ENCODE results near the gene LRP1B.

Gene LRP1B

DNA sequence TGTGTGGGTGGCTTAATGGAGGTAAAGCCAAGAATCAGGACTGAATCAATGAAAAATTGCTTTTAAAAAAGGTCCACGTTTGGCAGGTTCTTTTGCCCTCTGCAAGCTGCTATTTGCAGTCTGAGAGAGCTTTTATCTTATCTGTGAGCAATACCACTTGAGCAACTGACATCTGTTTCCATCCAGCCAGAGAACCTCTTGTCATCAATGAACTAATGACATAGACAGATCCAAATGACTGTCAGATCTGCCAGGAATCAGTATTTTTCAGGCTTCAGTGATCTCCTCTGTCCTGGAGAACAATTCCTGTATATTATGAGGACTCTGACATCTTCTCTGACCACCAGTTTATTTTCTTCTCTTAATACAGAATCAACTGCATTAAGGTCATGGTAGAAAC is 608.1 kb downstream of the LRP1B start:
- TF ChIP-seq, protein P1, sequence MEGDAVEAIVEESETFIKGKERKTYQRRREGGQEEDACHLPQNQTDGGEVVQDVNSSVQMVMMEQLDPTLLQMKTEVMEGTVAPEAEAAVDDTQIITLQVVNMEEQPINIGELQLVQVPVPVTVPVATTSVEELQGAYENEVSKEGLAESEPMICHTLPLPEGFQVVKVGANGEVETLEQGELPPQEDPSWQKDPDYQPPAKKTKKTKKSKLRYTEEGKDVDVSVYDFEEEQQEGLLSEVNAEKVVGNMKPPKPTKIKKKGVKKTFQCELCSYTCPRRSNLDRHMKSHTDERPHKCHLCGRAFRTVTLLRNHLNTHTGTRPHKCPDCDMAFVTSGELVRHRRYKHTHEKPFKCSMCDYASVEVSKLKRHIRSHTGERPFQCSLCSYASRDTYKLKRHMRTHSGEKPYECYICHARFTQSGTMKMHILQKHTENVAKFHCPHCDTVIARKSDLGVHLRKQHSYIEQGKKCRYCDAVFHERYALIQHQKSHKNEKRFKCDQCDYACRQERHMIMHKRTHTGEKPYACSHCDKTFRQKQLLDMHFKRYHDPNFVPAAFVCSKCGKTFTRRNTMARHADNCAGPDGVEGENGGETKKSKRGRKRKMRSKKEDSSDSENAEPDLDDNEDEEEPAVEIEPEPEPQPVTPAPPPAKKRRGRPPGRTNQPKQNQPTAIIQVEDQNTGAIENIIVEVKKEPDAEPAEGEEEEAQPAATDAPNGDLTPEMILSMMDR (conservative IDR thresholded peaks at IDR 0.05; ENCODE audit: low read depth, low read length) = no peak
- H3K4me3 ChIP-seq (ENCODE audit: low read length) = no peak overlapping the region

DNA sequence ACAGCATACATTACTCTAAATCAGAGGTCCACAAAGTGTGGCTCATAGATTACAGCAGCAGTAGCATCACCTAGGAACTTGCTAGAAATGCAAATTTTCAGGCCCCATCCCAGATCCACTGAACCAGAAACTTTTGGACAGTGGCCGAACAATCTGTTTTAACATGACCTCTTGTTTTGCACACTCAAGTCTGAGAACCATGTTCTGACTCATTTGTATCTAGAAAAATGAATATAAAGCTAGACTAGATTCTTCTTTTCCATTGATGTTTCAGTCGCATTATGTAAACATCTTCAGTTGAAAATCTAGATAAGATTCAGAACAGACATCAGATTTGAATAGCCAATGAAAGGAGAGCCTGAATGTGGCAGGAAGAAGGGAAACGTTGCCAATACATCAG is 608.8 kb downstream of the LRP1B start:
- H3K4me3 ChIP-seq (ENCODE audit: low read length) = no peak overlapping the region
- no peak for DNase-seq (ENCODE audit: low read depth)
- TF ChIP-seq, protein P1 (conservative IDR thresholded peaks at IDR 0.05; ENCODE audit: low read depth, low read length) = no peak

More for the DNA sequence above, 608.1 kb downstream of the LRP1B start:
- no peak for DNase-seq (ENCODE audit: low read depth)

DNA sequence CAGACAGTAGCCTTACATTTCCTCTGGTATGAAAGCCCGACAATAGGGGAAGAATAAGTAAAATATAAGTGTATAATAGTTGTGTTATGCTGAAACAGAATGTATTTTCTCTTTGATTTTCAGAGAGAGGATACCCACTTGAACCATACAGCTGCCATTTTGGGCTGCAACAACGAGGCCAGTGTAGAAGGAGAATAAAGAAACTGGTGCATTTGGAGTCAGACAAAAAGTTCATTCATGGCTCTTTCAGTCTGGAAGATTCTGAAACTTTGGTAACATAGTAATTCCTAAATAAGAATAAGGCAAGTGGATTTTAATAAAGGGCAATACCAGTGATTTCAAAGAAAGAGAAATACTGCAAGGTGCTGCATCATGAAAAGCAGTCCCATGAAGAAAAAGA is 610.9 kb downstream of the LRP1B start:
- TF ChIP-seq, protein P1 (conservative IDR thresholded peaks at IDR 0.05; ENCODE audit: low read depth, low read length) = no peak
- DNase-seq (ENCODE audit: low read depth) = no peak
- H3K4me3 ChIP-seq (ENCODE audit: low read length) = no peak overlapping the region

DNA sequence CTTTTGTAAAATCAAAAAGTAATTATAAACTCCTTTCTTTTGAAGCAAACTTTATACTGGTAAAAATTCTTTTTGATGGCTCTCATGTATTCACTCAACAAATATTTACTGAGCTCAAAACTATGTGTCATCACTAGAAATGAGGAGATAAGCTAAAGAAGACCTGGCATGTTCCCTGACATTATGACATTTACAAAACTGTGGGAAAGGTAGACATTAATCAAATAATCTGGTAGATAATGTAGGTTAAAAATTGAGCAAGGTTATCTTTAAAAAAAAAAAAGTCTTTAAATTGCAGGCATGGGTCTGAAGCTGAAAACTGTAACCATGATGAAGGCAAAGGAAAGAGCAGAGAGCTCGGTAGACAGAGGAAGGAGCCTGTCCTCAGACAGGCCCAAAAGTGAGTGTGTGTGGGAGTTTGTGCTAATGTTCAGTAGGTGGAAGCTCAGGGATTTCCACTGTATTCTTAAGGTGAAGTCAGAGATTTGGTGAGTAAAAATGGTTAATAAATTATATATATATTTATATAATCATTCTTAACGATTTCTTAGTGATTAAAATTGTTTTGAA is 612.9 kb downstream of the LRP1B start:
- TF ChIP-seq, protein P1 (conservative IDR thresholded peaks at IDR 0.05; ENCODE audit: low read depth, low read length) = no peak
- no peak overlapping the region for H3K4me3 ChIP-seq (ENCODE audit: low read length)
- DNase-seq (ENCODE audit: low read depth) = no peak

DNA sequence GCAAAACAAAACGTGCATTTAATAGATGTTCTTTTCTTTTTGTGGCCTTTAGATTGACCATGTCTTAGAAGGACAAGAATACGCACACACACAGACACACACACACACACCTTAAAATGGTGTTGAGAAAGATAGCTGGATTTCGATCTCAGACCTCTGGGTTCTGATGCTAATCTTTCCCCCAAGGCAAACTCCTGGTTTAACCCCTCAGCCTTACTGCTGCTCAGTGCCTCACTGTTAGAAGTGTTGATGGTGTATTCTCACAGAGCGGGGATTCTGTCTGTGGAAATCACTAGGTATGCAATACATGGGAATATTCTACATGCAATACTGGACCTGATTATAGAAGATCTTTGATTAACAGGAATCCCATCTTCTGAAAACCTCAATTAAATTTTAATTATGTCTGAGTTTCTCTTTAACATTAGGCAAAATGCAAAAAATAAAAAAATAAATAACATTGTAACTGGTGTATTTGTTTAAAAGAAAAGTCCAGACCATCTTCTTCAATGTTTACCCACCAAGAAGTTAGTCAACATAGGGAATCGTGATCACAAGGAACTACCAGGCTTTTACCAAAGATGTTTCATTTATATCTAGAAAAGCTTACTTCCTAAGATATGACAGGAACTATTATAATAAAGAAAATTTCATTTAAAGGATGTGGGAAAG is 613.5 kb downstream of the LRP1B start:
- TF ChIP-seq, protein P1 (conservative IDR thresholded peaks at IDR 0.05; ENCODE audit: low read depth, low read length) = no peak
- DNase-seq (ENCODE audit: low read depth) = no peak
- H3K4me3 ChIP-seq (ENCODE audit: low read length) = no peak overlapping the region

DNA sequence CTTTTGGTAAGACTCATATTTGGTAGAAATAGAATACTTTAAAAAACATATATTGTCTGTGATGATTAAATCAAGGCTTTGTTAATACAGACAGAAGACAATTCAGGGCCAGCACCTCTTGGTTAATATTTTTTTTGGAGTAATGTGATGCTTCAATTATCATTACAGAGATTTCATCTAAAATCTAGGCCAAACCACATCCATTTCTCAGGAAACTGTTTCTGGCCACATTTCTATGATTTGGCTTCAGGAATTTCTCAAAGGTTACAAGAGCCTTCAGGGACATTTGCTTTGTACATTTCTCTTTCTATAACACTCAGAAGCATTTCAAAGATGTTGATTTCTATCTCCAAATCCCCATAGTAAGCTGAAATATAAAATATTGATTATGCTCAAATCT is 614.9 kb downstream of the LRP1B start:
- no peak for DNase-seq (ENCODE audit: low read depth)
- TF ChIP-seq, protein P1 (conservative IDR thresholded peaks at IDR 0.05; ENCODE audit: low read depth, low read length) = no peak
- H3K4me3 ChIP-seq (ENCODE audit: low read length) = no peak overlapping the region

DNA sequence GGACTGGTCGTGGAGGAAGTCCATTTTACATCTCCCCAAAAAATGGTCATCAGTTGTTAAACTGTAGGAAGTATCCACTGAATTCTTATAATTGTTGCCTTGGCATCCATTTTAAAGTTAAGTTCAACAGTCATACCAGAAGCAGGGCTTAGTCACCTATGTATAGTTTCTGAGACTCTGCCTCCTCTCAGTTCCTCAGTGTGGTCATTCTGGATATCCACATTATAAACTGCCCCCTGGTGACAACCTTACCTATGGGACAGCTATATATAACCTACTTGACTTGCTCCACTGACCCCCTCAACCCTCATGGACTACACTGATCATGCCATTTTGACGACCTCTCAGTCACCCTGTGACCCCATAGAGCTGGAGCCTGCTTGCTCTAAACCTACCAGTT is 617.0 kb downstream of the LRP1B start:
- TF ChIP-seq, protein P1 (conservative IDR thresholded peaks at IDR 0.05; ENCODE audit: low read depth, low read length) = no peak
- DNase-seq (ENCODE audit: low read depth) = no peak
- H3K4me3 ChIP-seq (ENCODE audit: low read length) = no peak overlapping the region
